Thoracic aorta endothelial cell (primary cell): ENCODE measurements around the gene UFL1. TPM values are rescaled to one million over a fixed set of nuclear protein-coding genes. Genes with fewer than 3 reads are reported as not detected.

Experiments used
- total RNA-seq: library from RNA; depleted of rRNA; stranded (reverse); fragments of >200 nt; gene quantifications from 2 replicates; pipeline ENCODE4 v1.2.3, GENCODE V29; 2012

Gene UFL1
- 31.6 and 33.1 TPM in 2 replicates for total RNA-seq

DNA sequence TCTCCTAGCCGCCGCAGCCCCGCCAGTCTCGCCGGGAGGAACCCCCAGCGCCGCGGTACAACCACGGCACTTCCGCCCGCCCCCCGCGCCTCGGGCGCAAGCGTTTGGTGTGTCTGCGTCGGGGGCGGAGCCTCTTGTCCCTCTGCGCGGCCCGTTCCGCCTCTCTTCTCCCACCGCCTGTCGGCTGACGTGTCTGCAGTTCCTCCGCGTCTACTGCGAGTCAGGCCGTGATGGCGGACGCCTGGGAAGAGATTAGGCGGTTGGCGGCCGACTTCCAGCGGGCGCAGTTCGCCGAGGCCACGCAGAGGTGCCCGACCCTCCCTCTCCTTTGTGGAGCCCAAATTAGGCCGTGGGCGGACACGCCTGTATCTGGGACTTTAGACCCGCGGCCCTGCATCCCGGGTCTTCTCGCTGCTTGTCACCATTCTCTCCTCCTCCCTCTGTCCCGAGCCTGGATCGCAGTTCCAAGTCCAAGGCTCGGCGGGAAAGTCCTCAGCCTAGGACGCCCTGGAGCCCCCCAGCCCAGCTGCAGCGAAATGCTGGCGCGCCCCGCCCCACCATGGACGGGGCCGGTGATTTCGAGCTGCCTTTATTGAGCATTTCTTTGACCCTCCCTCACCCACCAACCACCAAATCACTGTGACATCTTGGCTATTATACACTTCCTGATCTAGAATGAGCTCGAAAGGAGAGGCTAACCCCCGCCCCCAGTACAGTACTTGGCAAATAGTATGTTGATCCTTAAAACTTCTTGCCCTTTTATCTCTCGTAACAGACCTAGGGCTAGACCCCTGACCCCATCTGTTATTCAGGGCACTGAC, at the start of gene UFL1:
Gene UFL1 (plus strand): TSS at position 163 of the 821 bp plus-strand sequence. CDS start 68 bp downstream, at position 231.

DNA sequence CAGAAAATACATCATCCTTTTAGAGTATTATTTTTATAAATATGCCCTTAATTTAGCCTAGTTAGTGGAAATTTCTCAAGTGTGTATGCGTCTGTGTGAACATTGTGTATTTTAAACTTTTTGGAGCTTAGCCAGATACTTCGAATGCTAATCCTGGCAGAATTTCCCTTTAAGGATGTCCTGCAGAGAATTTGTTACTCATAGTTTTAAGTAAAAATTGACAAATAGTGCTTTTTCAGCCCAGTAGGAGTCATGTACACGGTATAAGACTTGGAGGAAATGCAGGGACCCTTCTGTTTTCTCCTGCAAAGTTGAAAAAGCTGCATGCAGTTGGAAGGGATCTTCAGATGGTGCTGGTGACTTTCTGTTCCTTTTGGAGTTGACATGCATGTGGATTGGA, 41.3 kb downstream of the UFL1 start, which contains the start of gene FHL5:
Gene FHL5 (plus strand): TSS at position 243 of the 400 bp plus-strand sequence. CDS start 40,486 bp downstream, outside the sequence.

Other genes starting within 250 kb of the UFL1 start
- gene FHL5, start 41.3 kb downstream of the UFL1 start, total RNA-seq: not detected in 2 replicates